Liver (tissue), 9 donors: Measurements from ENCODE around the gene B3GAT3. TPM values are rescaled to one million over a fixed set of nuclear protein-coding genes. Genes with fewer than 3 reads are reported as not detected.
A peak's percentile ranks its signal among the peaks of the same experiment; 100 is the strongest.

Experiments used
- DNase-seq: peaks from one replicate; pipeline ENCODE4 v3.0.0-alpha.2; 2017; ENCODE audit warnings: low spot score
- H3K27ac ChIP-seq, 2 donors: one replicate each; pipeline ENCODE4 v1.7.0; 2013; ENCODE audit warnings: inconsistent platforms in 2 of 2, low read length in 2 of 2, control low read depth in 1 of 2, low read depth in 1 of 2, mild to moderate bottlenecking in 1 of 2
- H3K27me3 ChIP-seq, 4 donors: one replicate each; pipeline versions ENCODE4 v1.6.1 to v1.7.0; 2013; ENCODE audit warnings: low read length in 3 of 4, inconsistent platforms in 1 of 4, mild to moderate bottlenecking in 1 of 4, moderate library complexity in 1 of 4; ENCODE audit not compliant: control insufficient read depth in 4 of 4, insufficient read depth in 4 of 4
- H3K36me3 ChIP-seq, 4 donors: one replicate each; pipeline versions ENCODE4 v1.6.1 to v1.7.0; 2013; ENCODE audit warnings: low read length in 3 of 4, mild to moderate bottlenecking in 3 of 4, low read depth in 1 of 4, moderate library complexity in 1 of 4; ENCODE audit not compliant: control insufficient read depth in 4 of 4, insufficient read depth in 3 of 4
- H3K4me1 ChIP-seq, 4 donors: one replicate each; pipeline versions ENCODE4 v1.6.1 to v1.7.0; 2013; ENCODE audit warnings: low read length in 3 of 4, mild to moderate bottlenecking in 3 of 4, moderate library complexity in 1 of 4; ENCODE audit not compliant: control insufficient read depth in 4 of 4, insufficient read depth in 4 of 4
- H3K4me3 ChIP-seq, 3 donors: one replicate each; pipeline versions ENCODE4 v1.6.1 to v1.7.0; 2013; ENCODE audit warnings: low read length in 3 of 3, control low read depth in 1 of 3, low read depth in 1 of 3, mild to moderate bottlenecking in 1 of 3
- H3K9ac ChIP-seq, 2 donors: one replicate each; pipeline ENCODE4 v1.7.0; 2013; ENCODE audit warnings: low read length in 2 of 2, mild to moderate bottlenecking in 2 of 2, moderate library complexity in 2 of 2, control low read depth in 1 of 2, low read depth in 1 of 2
- H3K9me3 ChIP-seq, 4 donors: one replicate each; pipeline versions ENCODE4 v1.6.1 to v1.7.0; 2013; ENCODE audit warnings: low read length in 3 of 4; ENCODE audit not compliant: control insufficient read depth in 4 of 4
- ATF3 ChIP-seq: IDR thresholded peaks from 2 replicates; pipeline ENCODE4 v1.6.1; 2016; ENCODE audit warnings: antibody characterized with exemption
- CTCF ChIP-seq: fragments of 150-350 bp; IDR thresholded peaks from 2 replicates; pipeline ENCODE4 v1.5.1; 2017; ENCODE audit warnings: improper control_type of control experiment, low read depth, low read length; ENCODE audit not compliant: missing input control
- EGR1 ChIP-seq, 2 donors: IDR thresholded peaks; 2 replicates each; pipeline ENCODE4 v1.6.1; 2016 to 2018; ENCODE audit warnings: antibody characterized with exemption in 2 of 2, low read depth in 2 of 2
- FOXA1 ChIP-seq: IDR thresholded peaks from 2 replicates; pipeline ENCODE4 v1.6.1; 2016; ENCODE audit warnings: antibody characterized with exemption
- FOXA2 ChIP-seq: IDR thresholded peaks from 2 replicates; pipeline ENCODE4 v1.6.1; 2016; ENCODE audit warnings: antibody characterized with exemption
- GABPA ChIP-seq, 2 donors: IDR thresholded peaks in 1 of 2; conservative IDR thresholded peaks in 1 of 2; 2 replicates each; pipeline ENCODE4 v1.6.1; 2016; ENCODE audit warnings: antibody characterized with exemption in 2 of 2, mild to moderate bottlenecking in 1 of 2, moderate library complexity in 1 of 2
- HNF4G ChIP-seq: IDR thresholded peaks from 2 replicates; pipeline ENCODE4 v1.6.1; 2016; ENCODE audit warnings: antibody characterized with exemption
- JUND ChIP-seq, 2 donors: IDR thresholded peaks; 2 replicates each; pipeline ENCODE4 v1.6.1; 2016; ENCODE audit warnings: antibody characterized with exemption in 2 of 2
- MAX ChIP-seq: IDR thresholded peaks from 2 replicates; pipeline ENCODE4 v1.6.1; 2016; ENCODE audit warnings: antibody characterized with exemption
- NR2F2 ChIP-seq: IDR thresholded peaks from 2 replicates; pipeline ENCODE4 v1.6.1; 2016; ENCODE audit warnings: antibody characterized with exemption
- RAD21 ChIP-seq, 2 donors: IDR thresholded peaks; 2 replicates each; pipeline ENCODE4 v1.6.1; 2016; ENCODE audit warnings: antibody characterized with exemption in 2 of 2, mild to moderate bottlenecking in 2 of 2
- REST ChIP-seq: IDR thresholded peaks from 2 replicates; pipeline ENCODE4 v1.6.1; 2016; ENCODE audit warnings: antibody characterized with exemption, mild to moderate bottlenecking
- SP1 ChIP-seq: IDR thresholded peaks from 2 replicates; pipeline ENCODE4 v1.6.1; 2018; ENCODE audit warnings: antibody characterized with exemption, mild to moderate bottlenecking
- TAF1 ChIP-seq: conservative IDR thresholded peaks from 2 replicates; pipeline ENCODE4 v1.6.1; 2016; ENCODE audit warnings: antibody characterized with exemption, mild to moderate bottlenecking
- YY1 ChIP-seq: IDR thresholded peaks from 2 replicates; pipeline ENCODE4 v1.6.1; 2016; ENCODE audit warnings: antibody characterized with exemption, mild to moderate bottlenecking
- ZBTB33 ChIP-seq: IDR thresholded peaks from 2 replicates; pipeline ENCODE4 v1.6.1; 2016; ENCODE audit warnings: antibody characterized with exemption
- WGBS: extraction: QIAGEN DNeasy Blood & Tissue Kit; methylation state at CpG from one replicate; pipeline ENCODE4 v1.1.7; 2013; 5-methylcytosine and 5-hydroxymethylcytosine counted together
- polyA plus RNA-seq, 2 donors: library from polyadenylated mRNA; stranded (reverse) in 1 of 2; unstranded in 1 of 2; fragments of 200-250 nt in 1 of 2; fragments of >200 nt in 1 of 2; fragmentation: Nextera tagmentation in 1 of 2; extraction: Ambion mirVana in 1 of 2; gene quantifications; one replicate each; pipeline versions ENCODE4 v1.2.1 to v1.2.3, GENCODE V29; 2013 to 2015
- total RNA-seq, 2 donors: library from RNA; depleted of rRNA; stranded (reverse); fragments of >200 nt; gene quantifications; one replicate each; pipeline ENCODE4 v1.2.3, GENCODE V29; 2014
- donor health status: healthy.
- donor health status: healthy.
- donor health status: healthy.
- donor health status: healthy.
- donor health status: healthy.

Gene B3GAT3
- total and polyA plus RNA-seq, 4 donors = 13.1 to 29.2 (median 17.8) TPM

GRCh38 chr11:62647609-62648005 is 25.8 kb upstream of the B3GAT3 start:
- no peak for DNase-seq
- no peak overlapping the region for H3K9ac ChIP-seq
- no peaks in the 10 kb centered on the region for H3K9me3 ChIP-seq
- peaks cover 0 to 14% (median 6%) of the 10 kb centered on the region in 4 donors for H3K36me3 ChIP-seq
- H3K4me3 ChIP-seq = no peak overlapping the region
- 72% methylated on average over 6 of the region's 6 CpGs for WGBS
- no peaks in the 10 kb centered on the region for H3K27me3 ChIP-seq
- TF ChIP-seq EGR1 (IDR thresholded peaks at IDR 0.05; ENCODE audit: low read depth in 2 of 2) (no peak), ATF3 (no peak)
- H3K4me1 ChIP-seq = peaks cover 6 to 42% (median 37%) of the 10 kb centered on the region in 4 donors
- H3K27ac ChIP-seq = peak overlapping the region in 1 of 2 donors; percentile 64

GRCh38 chr11:62646825-62647608 is 25.2 kb upstream of the B3GAT3 start:
- no peak for TF ChIP-seq SP1
- TF ChIP-seq TAF1 = peak; percentile 45
- Histone ChIP-seq H3K4me1 (peaks cover 6 to 36% (median 32%) of the 10 kb centered on the region in 4 donors), H3K27ac (peak overlapping the region; percentile 64 to 97), H3K9ac (peak overlapping the region in 1 of 2 donors; percentile 80), H3K4me3 (peak overlapping the region in 1 of 3 donors; percentile 7), H3K9me3 (no peaks in the 10 kb centered on the region), H3K27me3 (no peaks in the 10 kb centered on the region), H3K36me3 (peaks cover 0 to 14% (median 7%) of the 10 kb centered on the region in 4 donors)
- 57% methylated on average over 32 of the region's 32 CpGs for WGBS
- no peak for DNase-seq

- Histone ChIP-seq H3K4me1 (peaks cover 4 to 31% (median 25%) of the 10 kb centered on the region in 4 donors), H3K36me3 (peaks cover 0 to 14% (median 7%) of the 10 kb centered on the region in 4 donors), H3K4me3 (peak within 1 kb of the TSS; percentile 88 to 95 (median 95)), H3K27me3 (no peaks in the 10 kb centered on the region), H3K9ac (peak within 1 kb of the TSS; percentile 80 to 89), H3K9me3 (no peaks in the 10 kb centered on the region), H3K27ac (peak within 1 kb of the TSS; percentile 96 to 97)
- under 1% methylated on average over 73 of the region's 73 CpGs for WGBS
- peak; percentile 99 for DNase-seq
- TF ChIP-seq TAF1 (peak; percentile 50), ATF3 (no peak), HNF4G (no peak), EGR1 (IDR thresholded peaks at IDR 0.05; ENCODE audit: low read depth in 2 of 2) (no peak), GABPA (IDR thresholded peaks at IDR 0.05 in 1 of 2, conservative IDR thresholded peaks at IDR 0.05 in 1 of 2) (peak; percentile 45 to 90), REST (peak; percentile 19), YY1 (peak; percentile 99), JUND (IDR thresholded peaks at IDR 0.05) (no peak), FOXA1 (no peak), MAX (peak; percentile 58), CTCF (no peak), ZBTB33 (peak; percentile 45), FOXA2 (no peak), NR2F2 (peak; percentile 75), RAD21 (IDR thresholded peaks at IDR 0.05) (peak; percentile 8 to 48), SP1 (peak; percentile 74)
Measured at GRCh38 chr11:62645946-62646824, 24.4 kb upstream of the B3GAT3 start, which contains the start of gene GANAB. GANAB (minus strand) TSS chr11:62646613; CDS start chr11:62646599, 14 bp downstream.
